GM21576 (cell line): ENCODE results near the gene CCR8.
A peak's percentile ranks its signal among the peaks of the same experiment; 100 is the strongest.
"Not testable (repeated sequence)": the region's sequence is repeated elsewhere in the genome, so short reads cannot be mapped to it uniquely, and the experiment has no call there.

Experiments used
- ATAC-seq: cut with Tn5 transposase; IDR thresholded peaks from one replicate; pipeline ENCODE4 v1.9.1; 2021; ENCODE audit warnings: mild to moderate bottlenecking, moderate library complexity; ENCODE audit not compliant: unreplicated experiment

CCR8 gene

DNA sequence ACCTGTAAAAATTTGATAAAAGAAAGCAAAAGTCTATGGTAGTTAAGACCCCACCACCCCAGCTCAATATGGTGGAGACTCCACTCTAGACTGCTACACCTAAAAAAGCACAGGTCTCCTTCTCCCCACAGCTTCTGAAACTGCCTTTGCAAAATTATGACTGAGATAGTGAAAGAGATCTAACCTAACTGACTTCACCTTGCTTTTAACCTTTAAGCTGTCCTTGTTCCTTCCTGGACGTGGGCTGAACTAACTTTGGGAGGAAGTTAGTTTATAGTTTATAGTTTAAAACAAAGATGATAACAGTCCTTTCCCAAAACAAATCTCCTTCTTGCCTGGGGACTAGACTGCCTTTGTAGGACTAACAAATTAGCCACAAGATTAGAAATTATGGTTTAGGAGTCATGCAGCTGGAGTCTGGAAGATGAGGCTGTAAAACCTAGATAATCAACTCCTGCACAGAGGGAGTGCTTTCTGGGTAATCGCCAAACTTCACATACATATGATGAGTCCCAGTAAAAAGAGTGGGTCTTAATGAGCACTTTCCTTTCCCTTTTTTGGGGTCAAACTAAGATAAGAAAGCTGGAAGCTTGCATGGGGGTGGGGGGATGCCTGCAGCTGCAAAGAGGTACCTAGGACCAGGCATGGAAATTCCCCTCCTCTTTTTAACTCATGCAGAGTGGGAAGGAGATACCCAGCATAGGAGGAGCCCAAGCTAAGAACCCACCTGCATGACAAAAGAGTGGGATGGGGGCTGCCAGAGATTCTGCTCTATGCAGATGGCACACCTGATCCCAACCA, 17.5 kb downstream of the CCR8 start:
- peak; percentile 78 for ATAC-seq

DNA sequence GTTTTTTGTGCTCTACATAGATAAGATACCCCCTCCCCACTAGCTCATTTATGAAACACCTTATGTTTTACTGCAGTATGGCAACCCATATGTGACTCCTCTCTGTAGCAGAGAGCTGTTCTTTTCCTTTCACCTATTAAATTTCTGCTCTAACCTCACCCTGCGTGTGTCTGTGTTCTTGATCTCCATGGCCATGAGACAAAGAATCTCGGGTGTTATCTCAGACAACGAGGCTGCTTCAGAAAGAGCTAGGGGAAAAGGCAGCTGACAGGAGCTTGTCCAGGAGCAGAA, 18.0 kb downstream of the CCR8 start:
- ATAC-seq = no peak

- ATAC-seq = no peak
Observed at GRCh38 chr3:39349080-39349479, 19.6 kb downstream of the CCR8 start.

DNA sequence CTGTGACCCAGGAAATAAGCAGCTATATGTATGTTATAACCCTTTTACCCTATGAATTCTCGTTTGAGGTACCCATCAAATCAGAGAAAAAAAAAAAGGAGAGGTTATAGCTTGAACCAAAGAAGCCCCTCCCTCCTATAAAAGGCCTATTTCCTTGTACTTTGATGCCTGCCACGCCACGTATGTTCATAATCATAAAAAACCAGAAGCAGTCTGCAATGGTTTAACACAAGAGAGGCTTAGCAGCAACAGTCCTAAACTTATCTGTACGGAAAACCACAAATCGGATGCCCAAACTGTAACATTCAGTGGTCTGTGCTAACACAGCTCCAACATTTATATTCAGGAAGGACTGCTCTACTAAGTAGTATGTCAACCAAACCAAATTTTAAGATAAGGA, 21.2 kb downstream of the CCR8 start:
- ATAC-seq = no peak

GRCh38 chr3:39351134-39351533, 21.6 kb downstream of the CCR8 start:
- not testable (repeated sequence) for ATAC-seq

DNA sequence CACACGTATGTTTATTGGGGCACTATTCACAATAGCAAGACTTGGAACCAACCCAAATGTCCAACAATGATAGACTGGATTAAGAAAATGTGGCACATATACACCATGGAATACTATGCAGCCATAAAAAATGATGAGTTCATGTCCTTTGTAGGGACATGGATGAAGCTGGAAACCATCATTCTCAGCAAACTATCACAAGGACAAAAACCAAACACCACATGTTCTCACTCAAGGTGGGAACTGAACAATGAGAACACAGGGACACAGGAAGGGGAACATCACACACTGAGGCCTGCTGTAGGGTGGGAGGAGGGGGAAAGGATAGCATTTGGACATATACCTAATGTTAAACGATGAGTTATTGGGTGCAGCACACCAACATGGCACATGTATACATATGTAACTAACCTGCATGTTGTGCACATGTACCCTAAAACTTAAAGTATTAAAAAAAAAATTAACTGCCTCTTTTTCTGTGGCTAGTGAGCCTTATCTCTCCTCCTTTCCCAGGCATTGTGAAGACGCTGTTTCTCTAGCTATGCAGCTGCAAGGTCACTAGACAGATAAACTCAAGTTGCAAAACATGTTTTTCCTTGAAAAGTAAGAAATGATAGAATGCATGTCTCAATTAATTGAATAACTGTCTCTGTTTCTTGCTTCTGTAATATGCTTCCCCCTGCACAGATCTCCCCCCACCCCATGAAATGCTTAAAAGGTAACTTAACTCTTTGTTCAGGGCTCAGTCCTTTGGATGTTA, 23.8 kb downstream of the CCR8 start:
- ATAC-seq = not testable (repeated sequence)

GRCh38 chr3:39358333-39358732, 28.8 kb downstream of the CCR8 start:
- no peak for ATAC-seq

- ATAC-seq = no peak
Observed at GRCh38 chr3:39361252-39361927, 31.9 kb downstream of the CCR8 start.

- ATAC-seq = no peak
Observed at GRCh38 chr3:39362192-39362591, 32.7 kb downstream of the CCR8 start.

GRCh38 chr3:39362812-39363211, 33.3 kb downstream of the CCR8 start:
- ATAC-seq = no peak

DNA sequence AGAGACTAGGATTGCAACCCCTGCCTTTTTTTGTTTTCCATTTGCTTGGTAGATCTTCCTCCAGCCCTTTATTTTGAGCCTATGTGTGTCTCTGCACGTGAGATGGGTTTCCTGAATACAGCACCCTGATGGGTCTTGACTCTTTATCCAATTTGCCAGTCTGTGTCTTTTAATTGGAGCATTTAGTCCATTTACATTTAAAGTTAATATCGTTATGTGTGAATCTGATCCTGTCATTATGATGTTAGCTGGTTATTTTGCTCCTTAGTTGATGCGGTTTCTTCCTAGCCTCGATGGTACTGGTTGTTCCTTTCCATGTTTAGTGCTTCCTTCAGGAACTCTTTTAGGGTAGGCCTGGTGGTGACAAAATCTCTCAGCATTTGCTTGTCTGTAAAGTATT, 40.9 kb downstream of the CCR8 start:
- not testable (repeated sequence) for ATAC-seq

DNA sequence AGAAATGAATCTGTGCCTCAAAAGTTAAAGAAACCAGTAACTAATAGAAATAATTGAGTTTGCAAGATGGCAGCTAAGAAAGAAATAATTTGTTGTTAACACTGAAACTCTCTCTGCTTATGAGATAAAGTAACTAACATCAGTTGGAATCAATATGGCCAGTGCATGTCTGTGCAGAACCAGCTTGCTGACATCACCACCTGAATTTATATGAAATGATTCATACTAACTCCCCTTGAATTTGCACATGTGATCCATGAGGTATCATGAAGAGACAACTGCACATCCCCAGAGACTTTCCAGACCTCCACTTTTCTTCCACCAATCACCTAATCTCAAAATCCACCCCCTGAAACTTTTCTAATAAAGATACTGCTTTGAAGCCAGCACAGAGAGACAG, 43.3 kb downstream of the CCR8 start:
- ATAC-seq = no peak

GRCh38 chr3:39376959-39377634, 47.6 kb downstream of the CCR8 start:
- ATAC-seq = no peak

GRCh38 chr3:39378088-39378487, 48.6 kb downstream of the CCR8 start:
- ATAC-seq = peak; percentile 57

DNA sequence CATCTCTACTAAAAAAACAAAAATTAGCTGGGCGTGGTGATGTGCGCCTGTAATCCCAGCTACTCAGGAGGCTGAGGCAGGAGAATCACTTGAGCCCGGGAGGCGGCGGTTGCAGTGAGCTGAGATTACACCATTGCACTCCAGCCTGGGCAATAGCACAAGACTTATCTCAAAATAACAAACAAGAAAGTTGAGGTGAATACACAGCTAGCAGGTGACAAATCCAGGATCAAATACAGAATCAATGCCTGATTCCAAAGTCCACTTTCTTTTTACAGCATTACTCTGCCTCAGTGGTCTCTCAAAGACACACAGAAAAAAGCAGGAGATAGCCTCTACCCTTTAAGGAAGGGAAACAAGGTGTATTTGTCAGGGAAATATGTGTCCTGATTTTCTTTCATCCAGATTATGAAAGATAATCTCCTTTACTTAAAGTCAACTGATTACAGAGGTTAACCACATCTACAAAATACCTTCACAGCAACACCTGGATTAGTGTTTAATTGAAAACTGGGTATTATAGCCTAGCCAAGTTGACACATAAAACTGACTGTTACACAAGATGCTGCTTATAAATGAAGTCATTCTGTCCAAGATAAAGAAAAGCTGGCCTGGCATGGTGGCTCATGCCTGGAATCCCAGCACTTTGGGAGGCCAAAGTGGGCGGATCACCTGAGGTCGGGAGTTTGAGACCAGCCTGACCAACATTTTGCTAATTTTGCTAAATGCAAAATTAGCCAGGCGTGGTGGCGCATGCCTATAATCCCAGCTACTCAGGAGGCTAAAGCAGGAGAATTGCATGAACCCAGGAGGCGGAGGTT, 49.7 kb downstream of the CCR8 start:
- ATAC-seq = no peak

DNA sequence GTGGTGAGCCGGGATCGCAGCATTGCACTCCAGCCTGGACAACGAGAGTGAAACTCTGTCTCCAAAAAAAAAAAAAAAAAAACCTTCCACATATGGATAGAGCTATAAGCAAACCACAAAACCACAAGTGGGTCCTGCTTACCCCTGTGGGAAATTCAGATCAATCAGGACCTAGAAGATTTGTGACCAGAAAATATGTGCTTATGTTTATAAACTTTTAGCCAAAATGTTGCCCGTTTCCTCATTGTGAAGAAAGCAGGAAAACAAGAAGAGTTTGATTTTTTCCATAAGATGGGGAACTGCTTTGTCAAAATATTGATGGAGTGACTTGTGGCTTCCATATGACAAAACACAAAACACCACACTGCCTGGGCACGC, 50.3 kb downstream of the CCR8 start:
- ATAC-seq = no peak

DNA sequence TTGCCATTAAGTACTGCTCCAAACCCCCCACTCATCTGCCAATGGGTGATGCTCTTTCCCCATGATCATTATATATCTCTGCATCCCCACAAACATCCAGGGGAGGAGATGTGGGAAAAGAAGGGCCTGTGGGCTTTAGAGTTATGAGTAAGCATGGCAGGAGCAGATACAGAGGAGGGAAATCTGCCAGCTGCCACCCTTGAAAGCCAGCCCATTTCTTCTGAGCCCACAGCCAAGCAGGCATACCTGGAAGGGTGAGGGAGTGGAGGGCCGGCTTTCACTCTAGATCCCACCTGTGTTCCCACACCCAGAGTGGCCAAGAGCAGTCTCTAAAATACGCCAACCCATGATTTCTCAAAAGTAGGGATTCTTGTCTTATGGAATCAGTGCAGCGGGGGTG, 51.9 kb downstream of the CCR8 start:
- ATAC-seq = no peak
